ENCODE data around the gene CEP112. TPM values are rescaled to one million over a fixed set of nuclear protein-coding genes. Genes with fewer than 3 reads are reported as not detected.

Gene CEP112
- total and polyA plus RNA-seq, 2 experiments from 2014 or later: 4.0 to 4.3 TPM

- H3F3A ChIP-seq (replicated peaks; ENCODE audit: low read depth): no peaks in the 10 kb centered on the region
- H3K36me3 ChIP-seq (ENCODE audit: insufficient read depth): no peaks in the 10 kb centered on the region; the same call in 1 of the 2 replicates
- Mint-ChIP-seq H3K27me3 (ENCODE audit: insufficient read depth, low read depth, poor library complexity) (peaks cover 11% of the 10 kb centered on the region), H3K9me3 (no peaks in the 10 kb centered on the region), H3K36me3 (ENCODE audit: low read depth) (no peaks in the 10 kb centered on the region), H3K4me3 (no peak overlapping the region), H3K4me1 (peaks cover 27% of the 10 kb centered on the region), H3K27ac (no peak overlapping the region)
- H3K9me2 ChIP-seq (ENCODE audit: insufficient read depth): peaks cover 4% of the 10 kb centered on the region; the same call in 1 of the 2 replicates
- no peak overlapping the region for H3K4me3 ChIP-seq
- no peaks in the 10 kb centered on the region for H3K27me3 ChIP-seq (ENCODE audit: insufficient read depth)
- H3K4me2 ChIP-seq: no peak overlapping the region
- H3K4me1 ChIP-seq (ENCODE audit: insufficient read depth): peaks cover 18% of the 10 kb centered on the region
- H3K79me2 ChIP-seq (replicated peaks; ENCODE audit: insufficient read depth): no peaks in the 10 kb centered on the region
- H3K27ac ChIP-seq (ENCODE audit: low read depth): no peak overlapping the region
- peak; percentile 29; the same call in 2 of the 3 replicates for ATAC-seq
- H4K20me1 ChIP-seq (replicated peaks; ENCODE audit: insufficient read depth): no peaks in the 10 kb centered on the region
- no peak for TF ChIP-seq EZH2 (IDR thresholded peaks at IDR 0.05; ENCODE audit: low read depth, unreplicated experiment)
- TF ChIP-seq JUNB (IDR thresholded peaks at IDR 0.05; ENCODE audit: unreplicated experiment): no peak
- no peak for TF ChIP-seq EZH2phosphoT487 (IDR thresholded peaks at IDR 0.05; ENCODE audit: unreplicated experiment)
- no peak for TF ChIP-seq STAT1 (IDR thresholded peaks at IDR 0.05; ENCODE audit: unreplicated experiment)
- TF ChIP-seq ZNF331 (CRISPR knock-in tag; IDR thresholded peaks at IDR 0.05; ENCODE audit: low read depth): no peak
- TF ChIP-seq, protein P1, sequence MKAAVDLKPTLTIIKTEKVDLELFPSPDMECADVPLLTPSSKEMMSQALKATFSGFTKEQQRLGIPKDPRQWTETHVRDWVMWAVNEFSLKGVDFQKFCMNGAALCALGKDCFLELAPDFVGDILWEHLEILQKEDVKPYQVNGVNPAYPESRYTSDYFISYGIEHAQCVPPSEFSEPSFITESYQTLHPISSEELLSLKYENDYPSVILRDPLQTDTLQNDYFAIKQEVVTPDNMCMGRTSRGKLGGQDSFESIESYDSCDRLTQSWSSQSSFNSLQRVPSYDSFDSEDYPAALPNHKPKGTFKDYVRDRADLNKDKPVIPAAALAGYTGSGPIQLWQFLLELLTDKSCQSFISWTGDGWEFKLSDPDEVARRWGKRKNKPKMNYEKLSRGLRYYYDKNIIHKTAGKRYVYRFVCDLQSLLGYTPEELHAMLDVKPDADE (IDR thresholded peaks at IDR 0.05): no peak
- no peak for TF ChIP-seq ZNF114 (CRISPR knock-in tag; IDR thresholded peaks at IDR 0.05)
- TF ChIP-seq CREB1 (CRISPR knock-in tag; IDR thresholded peaks at IDR 0.05; ENCODE audit: low read depth): no peak
- no peak for TF ChIP-seq ZNF462 (CRISPR knock-in tag; IDR thresholded peaks at IDR 0.05)
- no peak for TF ChIP-seq NANOG (IDR thresholded peaks at IDR 0.05; ENCODE audit: borderline replicate concordance)
- TF ChIP-seq REST (IDR thresholded peaks at IDR 0.05; ENCODE audit: unreplicated experiment): no peak
- TF ChIP-seq, protein P2, sequence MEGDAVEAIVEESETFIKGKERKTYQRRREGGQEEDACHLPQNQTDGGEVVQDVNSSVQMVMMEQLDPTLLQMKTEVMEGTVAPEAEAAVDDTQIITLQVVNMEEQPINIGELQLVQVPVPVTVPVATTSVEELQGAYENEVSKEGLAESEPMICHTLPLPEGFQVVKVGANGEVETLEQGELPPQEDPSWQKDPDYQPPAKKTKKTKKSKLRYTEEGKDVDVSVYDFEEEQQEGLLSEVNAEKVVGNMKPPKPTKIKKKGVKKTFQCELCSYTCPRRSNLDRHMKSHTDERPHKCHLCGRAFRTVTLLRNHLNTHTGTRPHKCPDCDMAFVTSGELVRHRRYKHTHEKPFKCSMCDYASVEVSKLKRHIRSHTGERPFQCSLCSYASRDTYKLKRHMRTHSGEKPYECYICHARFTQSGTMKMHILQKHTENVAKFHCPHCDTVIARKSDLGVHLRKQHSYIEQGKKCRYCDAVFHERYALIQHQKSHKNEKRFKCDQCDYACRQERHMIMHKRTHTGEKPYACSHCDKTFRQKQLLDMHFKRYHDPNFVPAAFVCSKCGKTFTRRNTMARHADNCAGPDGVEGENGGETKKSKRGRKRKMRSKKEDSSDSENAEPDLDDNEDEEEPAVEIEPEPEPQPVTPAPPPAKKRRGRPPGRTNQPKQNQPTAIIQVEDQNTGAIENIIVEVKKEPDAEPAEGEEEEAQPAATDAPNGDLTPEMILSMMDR (conservative IDR thresholded peaks at IDR 0.05; ENCODE audit: low read depth in 2 of 2): no peak; a peak in 1 of 4 replicates
- TF ChIP-seq POLR2AphosphoS5 (IDR thresholded peaks at IDR 0.05; ENCODE audit: low read depth): no peak
- DNase-seq (ENCODE audit: low spot score): no peak
- H2AFZ ChIP-seq: no peak overlapping the region
Measured at GRCh38 chr17:65588181-65588808, 603.6 kb downstream of the CEP112 start.
